Fibroblast of lung (primary cell): ENCODE data around the gene ZNF740.

ENCODE experiments used
- CTCF ChIP-seq, 2 donors: IDR thresholded peaks in 1 of 2; conservative IDR thresholded peaks in 1 of 2; 1 replicate in 1 of 2; 2 replicates in 1 of 2; pipeline ENCODE4 v1.5.1; 2011 to 2012; ENCODE audit warnings: low read length in 2 of 2, control low read depth in 1 of 2, inconsistent platforms in 1 of 2, low read depth in 1 of 2, mild to moderate bottlenecking in 1 of 2
- EZH2 ChIP-seq: IDR thresholded peaks from 2 replicates; pipeline ENCODE4 v1.5.1; 2012; ENCODE audit warnings: low read length, control low read depth, mild to moderate bottlenecking; ENCODE audit errors: missing control alignments

DNA sequence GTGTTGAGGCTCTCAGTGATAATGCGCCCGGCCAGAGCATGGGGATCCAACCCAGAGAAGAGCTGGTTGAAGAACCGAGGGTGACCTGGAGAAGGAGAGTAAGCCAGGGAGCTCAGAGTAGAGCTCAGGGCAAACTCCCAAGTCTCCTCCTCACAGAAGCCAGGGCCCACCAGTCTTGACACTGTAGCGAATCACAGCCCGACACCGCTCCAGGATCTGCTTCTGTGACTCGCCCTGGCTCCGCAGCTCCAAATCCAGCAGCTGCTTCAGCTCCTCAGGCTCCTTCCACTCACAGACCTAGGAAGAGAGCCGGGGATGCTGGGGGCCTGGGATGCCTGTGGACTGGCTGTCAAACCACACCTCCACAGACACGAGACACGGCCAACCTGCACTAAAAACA lies 8.2 kb upstream of the ZNF740 start:
- TF ChIP-seq CTCF (conservative IDR thresholded peaks at IDR 0.05 in 1 of 2, IDR thresholded peaks at IDR 0.05 in 1 of 2; ENCODE audit: low read depth in 1 of 2, low read length in 2 of 2), result no peak
- TF ChIP-seq EZH2, result no peak
